Right lobe of liver (tissue), 6 donors: ENCODE results near the gene ATOX1. TPM values are rescaled to one million over a fixed set of nuclear protein-coding genes. Genes with fewer than 3 reads are reported as not detected.

Source experiments
- ATAC-seq, 4 donors: fragments of 200-7000 bp; cut with Tn5 transposase; one replicate each; pipeline ENCODE4 v1.9.1; 2020; ENCODE audit warnings: mild to moderate bottlenecking in 4 of 4, moderate library complexity in 4 of 4
- DNase-seq, 3 donors: peaks; one replicate each; pipeline ENCODE4 v3.0.0-alpha.2; 2020
- H3K27ac ChIP-seq, 3 donors: fragments of 200-600 bp; one replicate each; pipeline ENCODE4 v1.8.0; 2022
- H3K27me3 ChIP-seq, 2 donors: fragments of 200-600 bp; one replicate each; pipeline ENCODE4 v1.8.0; 2022
- H3K36me3 ChIP-seq, 4 donors: fragments of 200-600 bp; sonication (generic) in 1 of 4; one replicate each; pipeline versions ENCODE4 v1.5.1 to v1.8.0; 2017 to 2022; ENCODE audit warnings: control low read depth in 1 of 4
- H3K4me1 ChIP-seq, 4 donors: fragments of 200-600 bp; sonication (generic) in 1 of 4; one replicate each; pipeline versions ENCODE4 v1.5.1 to v1.8.0; 2017 to 2022; ENCODE audit warnings: control low read depth in 1 of 4
- H3K4me3 ChIP-seq, 3 donors: fragments of 200-600 bp; one replicate each; pipeline ENCODE4 v1.8.0; 2022
- H3K9me3 ChIP-seq, 4 donors: fragments of 200-600 bp; sonication (generic) in 1 of 4; one replicate each; pipeline versions ENCODE4 v1.5.1 to v1.8.0; 2017 to 2022; ENCODE audit warnings: control low read depth in 1 of 4
- POLR2A ChIP-seq: fragments of 450-650 bp; IDR thresholded peaks from one replicate; pipeline ENCODE4 v1.6.1; 2017; ENCODE audit warnings: antibody characterized with exemption, mild to moderate bottlenecking
- WGBS: methylation state at CpG from one replicate; pipeline ENCODE4 v1.1.6; 2018; ENCODE audit warnings: low coverage, low lambda C conversion rate; ENCODE audit not compliant: insufficient coverage; ENCODE audit errors: missing lambda C conversion rate; 5-methylcytosine and 5-hydroxymethylcytosine counted together
- intact Hi-C, 2 donors: fragments of 100-400 bp; cut with DNase I; formaldehyde crosslinking; loops; one replicate each; pipeline versions ENCODE4 v1.11.2 to v1.14.1; 2022
- total RNA-seq, 6 experiments: library from RNA; depleted of rRNA in 2 of 6; stranded (reverse); fragments of >200 nt in 2 of 6; fragmentation: NEBNext Ultra II Directional in 3 of 6; extraction: Animal tissue kit (Norgen Biotek cat#: 25700) in 3 of 6; gene quantifications; one replicate each; pipeline versions ENCODE4 v1.1.0 to v1.2.4, GENCODE V29; 2016 to 2023
- TF ChIP-seq, protein P1 (sequence below), 4 donors: fragments of 200-600 bp in 3 of 4; fragments of 450-650 bp in 1 of 4; IDR thresholded peaks; one replicate each; pipeline versions ENCODE4 v1.5.1 to v1.8.0; 2016 to 2022; ENCODE audit warnings: antibody characterized with exemption in 4 of 4, mild to moderate bottlenecking in 2 of 4
- donor health status: DM: no; HTN: yes; CAD: no.
- donor health status: DM: no; HTN: no; CAD: no.
- donor health status: DM: no; HTN: no; CAD: no.
- donor health status: DM: no; HTN: yes; CAD: no.
- donor health status: DM: no; HTN: yes; CAD: no.

Gene ATOX1
- total RNA-seq, 6 experiments from 2014 or later = 83.1 to 177 (median 96.7) TPM

DNA sequence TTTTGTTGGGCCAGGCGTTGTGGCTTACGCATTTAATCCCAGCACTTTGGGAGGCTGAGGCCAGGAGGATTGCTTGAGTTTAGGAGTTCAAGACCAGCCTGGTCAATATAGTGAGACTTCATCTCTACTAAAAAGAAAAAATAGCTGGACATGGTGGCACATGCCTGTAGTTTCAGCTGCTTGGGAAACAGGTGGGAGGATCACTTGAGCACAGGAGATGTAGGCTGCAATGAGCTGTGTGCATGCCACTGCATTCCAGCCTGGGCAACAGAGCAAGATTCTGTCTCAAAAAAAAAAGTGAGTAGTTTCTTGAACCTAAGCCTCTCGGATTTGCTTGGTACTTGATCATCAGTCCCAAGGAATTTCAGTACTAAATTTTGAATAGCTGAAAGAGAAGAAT lies 40.2 kb upstream of the ATOX1 start:
- DNase-seq (no peak), ATAC-seq (no peak)
- Histone ChIP-seq H3K4me1 (no peaks in the 10 kb centered on the region), H3K36me3 (peaks cover 11 to 100% (median 47%) of the 10 kb centered on the region in 4 donors), H3K4me3 (no peak overlapping the region), H3K9me3 (no peaks in the 10 kb centered on the region), H3K27ac (no peak overlapping the region), H3K27me3 (no peaks in the 10 kb centered on the region)
- TF ChIP-seq, protein P1, sequence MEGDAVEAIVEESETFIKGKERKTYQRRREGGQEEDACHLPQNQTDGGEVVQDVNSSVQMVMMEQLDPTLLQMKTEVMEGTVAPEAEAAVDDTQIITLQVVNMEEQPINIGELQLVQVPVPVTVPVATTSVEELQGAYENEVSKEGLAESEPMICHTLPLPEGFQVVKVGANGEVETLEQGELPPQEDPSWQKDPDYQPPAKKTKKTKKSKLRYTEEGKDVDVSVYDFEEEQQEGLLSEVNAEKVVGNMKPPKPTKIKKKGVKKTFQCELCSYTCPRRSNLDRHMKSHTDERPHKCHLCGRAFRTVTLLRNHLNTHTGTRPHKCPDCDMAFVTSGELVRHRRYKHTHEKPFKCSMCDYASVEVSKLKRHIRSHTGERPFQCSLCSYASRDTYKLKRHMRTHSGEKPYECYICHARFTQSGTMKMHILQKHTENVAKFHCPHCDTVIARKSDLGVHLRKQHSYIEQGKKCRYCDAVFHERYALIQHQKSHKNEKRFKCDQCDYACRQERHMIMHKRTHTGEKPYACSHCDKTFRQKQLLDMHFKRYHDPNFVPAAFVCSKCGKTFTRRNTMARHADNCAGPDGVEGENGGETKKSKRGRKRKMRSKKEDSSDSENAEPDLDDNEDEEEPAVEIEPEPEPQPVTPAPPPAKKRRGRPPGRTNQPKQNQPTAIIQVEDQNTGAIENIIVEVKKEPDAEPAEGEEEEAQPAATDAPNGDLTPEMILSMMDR (IDR thresholded peaks at IDR 0.05) = no peak
- no peak for TF ChIP-seq POLR2A
- 96% methylated on average over 3 of the region's 3 CpGs for WGBS
- intact Hi-C loops = no loop called here

- no peak for ATAC-seq
- DNase-seq = no peak
- H3K27ac ChIP-seq = no peak overlapping the region
- H3K36me3 ChIP-seq = peaks cover 11 to 98% (median 46%) of the 10 kb centered on the region in 4 donors
- WGBS = 80% methylated on average over 1 of the region's 1 CpG
- TF ChIP-seq, protein P1 (IDR thresholded peaks at IDR 0.05) = no peak
- no peak for TF ChIP-seq POLR2A
- intact Hi-C loops = no loop called here
- no peaks in the 10 kb centered on the region for H3K27me3 ChIP-seq
- no peaks in the 10 kb centered on the region for H3K4me1 ChIP-seq
- H3K4me3 ChIP-seq = no peak overlapping the region
- H3K9me3 ChIP-seq = no peaks in the 10 kb centered on the region
Measured at GRCh38 chr5:151795426-151795825, 37.0 kb upstream of the ATOX1 start.

DNA sequence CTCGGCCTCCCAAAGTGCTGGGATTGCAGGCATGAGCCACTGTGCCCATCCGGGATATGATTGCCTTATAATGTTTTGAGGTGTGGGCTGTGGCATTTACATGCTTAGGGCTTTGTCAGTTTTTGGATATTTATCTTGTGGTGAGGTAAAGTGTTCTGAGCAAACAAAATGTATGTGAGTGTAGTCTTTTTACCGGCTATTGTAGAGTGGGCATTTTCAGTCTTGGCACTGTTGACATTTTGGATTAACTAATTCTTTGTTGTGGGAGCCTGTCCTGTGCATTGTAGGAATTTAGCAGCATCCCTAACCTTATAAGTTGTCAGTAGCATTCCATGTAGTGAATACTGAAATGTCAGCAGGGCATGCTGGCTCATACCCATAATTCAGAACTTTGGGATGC lies 34.9 kb upstream of the ATOX1 start:
- Histone ChIP-seq H3K4me3 (no peak overlapping the region), H3K4me1 (no peaks in the 10 kb centered on the region), H3K27me3 (no peaks in the 10 kb centered on the region), H3K36me3 (peaks cover 11 to 87% (median 41%) of the 10 kb centered on the region in 4 donors), H3K9me3 (no peaks in the 10 kb centered on the region), H3K27ac (no peak overlapping the region)
- 92% methylated on average over 3 of the region's 3 CpGs for WGBS
- TF ChIP-seq, protein P1 (IDR thresholded peaks at IDR 0.05) = no peak
- TF ChIP-seq POLR2A = no peak
- no peak for ATAC-seq
- no peak for DNase-seq
- intact Hi-C loops = no loop called here

DNA sequence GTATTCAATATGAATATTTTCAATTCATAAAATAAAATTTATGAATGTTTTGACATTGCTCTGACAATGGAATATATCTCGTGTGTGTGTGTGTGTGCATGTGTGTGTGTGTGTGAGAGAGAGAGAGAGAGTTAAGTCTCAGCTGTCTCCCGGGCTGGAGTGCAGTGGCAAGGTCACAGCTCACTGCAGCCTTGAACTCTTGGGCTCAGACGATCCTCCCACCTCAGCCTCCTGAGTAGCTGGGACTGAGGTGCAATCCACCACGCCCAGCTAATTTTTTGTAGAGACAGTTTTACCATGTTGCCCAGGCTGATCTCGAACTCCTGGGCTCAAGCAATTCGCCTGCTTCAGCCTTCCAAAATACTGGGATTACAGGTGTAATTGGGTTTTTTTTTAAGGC lies 29.4 kb upstream of the ATOX1 start:
- Histone ChIP-seq H3K36me3 (peaks cover 6 to 36% (median 17%) of the 10 kb centered on the region in 4 donors), H3K4me3 (no peak overlapping the region), H3K4me1 (peaks cover 0 to 8% (median 0%) of the 10 kb centered on the region in 4 donors), H3K9me3 (no peaks in the 10 kb centered on the region), H3K27me3 (no peaks in the 10 kb centered on the region), H3K27ac (no peak overlapping the region)
- no peak for TF ChIP-seq POLR2A
- TF ChIP-seq, protein P1 (IDR thresholded peaks at IDR 0.05) = no peak
- ATAC-seq (no peak), DNase-seq (no peak)
- intact Hi-C loops = no loop called here
- 90% methylated on average over 2 of the region's 6 CpGs for WGBS

DNA sequence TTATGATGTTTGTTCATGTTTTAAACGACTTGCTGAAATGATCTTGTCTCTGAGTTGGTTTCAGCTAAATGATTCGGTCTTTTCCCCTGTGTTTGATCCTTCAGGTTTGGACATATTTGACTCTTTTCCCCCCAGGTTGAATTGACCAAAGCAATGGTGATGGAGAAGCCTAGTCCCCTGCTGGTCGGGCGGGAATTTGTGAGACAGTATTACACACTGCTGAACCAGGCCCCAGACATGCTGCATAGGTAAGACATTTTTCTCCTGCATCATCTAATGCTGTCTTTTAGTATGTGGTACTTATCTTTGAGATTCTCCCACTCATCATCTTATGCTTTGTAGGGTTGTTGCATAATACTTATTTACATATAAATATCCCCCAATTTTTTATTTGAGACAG lies 28.0 kb upstream of the ATOX1 start:
- Histone ChIP-seq H3K9me3 (no peaks in the 10 kb centered on the region), H3K27ac (no peak overlapping the region), H3K4me1 (peaks cover 0 to 15% (median 2%) of the 10 kb centered on the region in 4 donors), H3K36me3 (peaks cover 4 to 24% (median 8%) of the 10 kb centered on the region in 4 donors), H3K27me3 (no peaks in the 10 kb centered on the region), H3K4me3 (no peak overlapping the region)
- DNase-seq (no peak), ATAC-seq (no peak)
- intact Hi-C loops = no loop called here
- 73% methylated on average over 3 of the region's 4 CpGs for WGBS
- TF ChIP-seq, protein P1 (IDR thresholded peaks at IDR 0.05) = no peak
- no peak for TF ChIP-seq POLR2A
